A172 (cell line): Measurements from ENCODE around the gene ACBD3. TPM values are rescaled to one million over a fixed set of nuclear protein-coding genes. Genes with fewer than 3 reads are reported as not detected.
A peak's percentile ranks its signal among the peaks of the same experiment; 100 is the strongest.
"Not testable (repeated sequence)": the region's sequence is repeated elsewhere in the genome, so short reads cannot be mapped to it uniquely, and the experiment has no call there.

Source experiments
- DNase-seq: peaks from one replicate; pipeline ENCODE4 v3.0.0-alpha.2; 2015; ENCODE audit warnings: low spot score
- total RNA-seq: library from RNA; depleted of rRNA; stranded (reverse); fragments of >200 nt; shearing (Covaris generic); gene quantifications from 2 replicates; pipeline ENCODE4 v1.2.3, GENCODE V29; 2014; rRNA removed

ACBD3 gene
- total RNA-seq: 71.0 and 71.3 TPM in 2 replicates

DNA sequence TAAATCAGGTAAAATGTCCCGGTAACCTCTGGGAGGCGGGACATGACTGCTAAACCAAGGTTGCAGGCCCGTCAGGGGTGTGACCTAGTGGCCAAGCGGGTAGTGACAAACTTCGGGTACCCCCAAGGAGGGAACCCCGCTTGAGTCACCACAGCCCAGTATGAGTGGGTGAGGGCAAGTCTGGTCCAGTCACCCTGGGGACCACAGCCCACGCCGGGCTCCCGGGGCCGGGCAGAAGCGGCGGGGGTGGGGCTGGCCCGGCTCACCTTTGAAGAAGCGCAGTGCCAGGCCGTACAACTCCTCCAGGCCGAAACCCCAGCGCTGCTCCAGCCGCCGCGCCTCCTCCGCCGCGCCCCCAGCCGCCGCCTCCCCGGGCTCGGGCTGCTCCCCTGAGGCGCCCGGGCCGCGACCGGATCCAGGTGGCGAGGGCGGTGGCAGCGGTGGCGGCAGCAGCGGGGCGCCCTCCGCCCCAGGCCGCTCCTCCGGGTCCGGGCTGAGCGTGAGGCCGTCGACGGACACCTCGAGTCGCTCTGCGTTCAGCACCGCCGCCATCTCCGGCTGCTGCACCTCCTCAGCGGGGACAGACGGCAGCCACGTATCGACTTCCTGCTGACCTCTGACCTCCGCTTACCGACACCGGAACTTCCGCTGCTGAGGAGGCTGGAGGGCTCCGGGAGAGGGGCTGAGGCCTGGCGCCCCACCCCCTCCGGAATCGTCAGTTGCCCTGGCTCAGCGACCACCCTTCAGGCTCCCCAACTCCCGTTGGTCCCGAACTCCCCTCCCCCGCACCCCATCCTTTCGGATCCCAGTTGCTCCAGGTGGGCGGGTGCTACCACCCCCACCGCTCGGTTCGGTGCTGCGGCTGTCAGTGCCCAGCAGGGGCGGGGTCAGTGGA lies at the start of gene ACBD3:
Gene ACBD3, minus strand, starts transcription at position 618 of the 895 bp plus-strand sequence. Its CDS starts 66 bp downstream, at position 552.
- peak; percentile 82 for DNase-seq

- no peak for DNase-seq
Observed at GRCh38 chr1:226233806-226234205, 47.3 kb upstream of the ACBD3 start.

DNA sequence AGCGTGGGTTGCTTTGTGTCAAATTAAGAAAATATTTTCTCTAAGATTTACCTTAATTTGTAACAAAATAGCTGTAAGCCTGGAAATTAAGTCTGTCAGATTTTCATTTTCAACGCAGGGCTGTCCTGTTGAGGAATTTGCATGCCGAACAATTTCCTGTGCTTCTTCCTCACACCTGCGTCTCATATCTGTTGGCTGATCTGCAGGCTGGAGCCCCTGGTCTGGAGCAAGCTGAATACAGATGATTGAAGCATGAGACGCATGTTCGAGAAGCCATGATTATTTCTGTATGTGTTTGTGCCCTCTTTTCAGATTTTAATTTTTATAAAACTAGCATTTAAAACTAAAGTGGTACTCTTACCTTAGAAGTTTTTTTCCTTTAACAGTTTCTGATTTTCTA lies 46.8 kb upstream of the ACBD3 start:
- no peak for DNase-seq

DNA sequence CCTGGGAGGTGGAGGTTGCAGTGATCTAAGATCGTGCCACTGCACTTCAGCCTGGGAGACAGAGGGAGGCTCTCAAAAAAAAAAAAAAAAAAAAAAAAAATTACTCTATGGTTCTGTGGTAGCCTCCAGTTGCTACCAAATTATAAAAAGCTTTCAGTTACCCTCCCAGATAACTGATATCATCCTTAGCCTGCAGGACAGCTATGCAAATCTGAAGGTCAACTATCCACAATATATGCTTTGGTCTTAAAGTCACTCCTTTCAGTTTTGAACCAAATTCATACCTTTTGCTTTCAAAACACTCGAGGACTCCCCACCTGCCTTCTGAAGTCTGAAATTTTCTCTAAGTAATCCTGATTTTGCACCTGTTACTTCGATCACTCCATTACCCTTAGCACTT lies 40.1 kb upstream of the ACBD3 start:
- no peak for DNase-seq

DNA sequence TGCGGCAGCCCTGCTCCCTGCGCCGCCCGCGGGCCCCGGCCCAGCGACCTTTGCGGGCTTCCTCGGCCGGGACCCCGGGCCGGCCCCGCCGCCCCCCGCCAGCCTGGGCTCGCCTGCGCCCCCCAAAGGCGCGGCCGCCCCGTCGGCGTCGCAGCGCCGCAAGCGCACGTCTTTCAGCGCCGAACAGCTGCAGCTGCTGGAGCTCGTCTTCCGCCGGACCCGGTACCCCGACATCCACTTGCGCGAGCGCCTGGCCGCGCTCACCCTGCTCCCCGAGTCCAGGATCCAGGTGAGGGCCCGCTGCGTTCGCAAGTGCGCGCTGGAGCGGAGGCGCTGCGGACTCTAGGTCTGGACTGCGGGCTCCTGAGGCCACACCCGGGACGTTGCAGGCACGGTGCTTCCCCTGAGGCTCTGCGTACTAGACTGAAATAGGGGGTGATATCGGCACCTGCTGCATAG lies 37.3 kb upstream of the ACBD3 start:
- DNase-seq: no peak

DNA sequence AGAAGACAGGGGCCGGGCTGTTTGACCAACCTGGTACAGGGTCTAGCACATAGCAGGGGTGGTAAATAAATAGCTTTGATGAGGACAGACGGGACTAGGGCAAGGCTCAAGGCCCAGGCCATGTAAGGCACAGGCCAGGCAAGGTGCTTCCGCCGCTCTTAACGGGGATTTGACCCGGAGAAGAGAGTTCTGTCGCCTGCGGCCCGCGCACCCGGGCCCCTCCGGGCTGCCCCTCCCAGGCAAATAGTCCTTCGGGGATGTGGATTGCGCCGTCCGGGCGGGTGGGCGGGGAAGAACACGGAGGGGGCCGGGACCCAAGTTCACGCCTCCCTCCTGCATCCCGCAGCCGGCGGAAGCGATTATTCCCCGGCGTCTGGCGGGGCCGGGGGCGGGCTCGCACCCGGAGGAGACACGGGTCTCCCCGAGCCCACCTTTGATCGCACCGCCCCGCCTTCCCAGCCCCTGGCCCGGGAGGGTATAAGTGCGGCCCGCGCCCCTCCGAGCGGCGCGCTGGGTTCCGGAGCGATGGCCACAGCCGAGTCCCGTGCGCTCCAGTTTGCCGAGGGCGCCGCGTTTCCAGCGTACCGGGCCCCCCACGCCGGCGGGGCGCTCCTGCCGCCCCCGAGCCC lies 36.7 kb upstream of the ACBD3 start, which contains the start of gene MIXL1:
Gene MIXL1, plus strand, starts transcription at position 508 of the 629 bp plus-strand sequence. Its CDS starts 18 bp downstream, at position 526.
- DNase-seq: no peak

DNA sequence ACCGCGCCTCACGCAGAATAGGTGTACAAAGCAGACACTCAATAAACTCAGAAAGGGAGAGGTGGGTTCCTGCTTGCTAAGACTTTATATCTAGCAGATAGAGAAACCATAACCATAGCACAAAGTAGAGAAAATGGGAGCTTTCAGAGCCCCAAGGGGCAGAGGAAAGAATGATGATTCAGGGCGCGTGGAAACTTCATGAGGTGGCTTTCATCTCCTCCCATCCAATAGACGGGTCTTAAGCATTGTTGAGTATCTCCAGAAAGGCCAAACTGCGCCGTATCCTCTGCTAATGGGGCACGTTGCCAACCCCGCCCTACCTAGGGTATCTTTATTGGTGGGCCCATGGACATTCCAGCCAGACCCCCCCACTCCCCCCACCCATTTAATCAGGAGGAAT lies 36.1 kb upstream of the ACBD3 start:
- DNase-seq: no peak

GRCh38 chr1:226220473-226221189 lies 34.1 kb upstream of the ACBD3 start:
- no peak for DNase-seq

GRCh38 chr1:226217273-226217672 lies 30.7 kb upstream of the ACBD3 start:
- no peak for DNase-seq

GRCh38 chr1:226216056-226216455 lies 29.5 kb upstream of the ACBD3 start:
- no peak for DNase-seq

- no peak for DNase-seq
Observed at GRCh38 chr1:226215239-226215638, 28.7 kb upstream of the ACBD3 start.

DNA sequence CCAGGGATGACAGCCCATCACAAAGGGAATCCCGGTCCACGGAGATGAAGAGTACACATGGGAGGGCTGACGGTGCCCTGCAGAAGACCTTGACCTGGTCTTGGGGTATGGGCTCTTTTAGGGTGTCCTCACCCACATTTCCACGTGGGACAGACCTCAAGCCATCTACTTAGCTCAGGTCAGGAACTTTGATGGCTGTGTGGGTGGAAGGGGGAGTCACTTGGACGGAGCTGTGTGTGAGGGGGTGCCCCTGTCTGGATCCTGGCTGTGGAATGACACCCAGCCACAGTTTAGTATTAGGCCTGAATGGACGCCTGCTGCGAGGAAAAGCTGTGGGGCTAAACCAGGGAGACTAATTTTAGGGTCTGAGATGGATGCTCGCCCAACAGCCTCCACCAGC lies 26.0 kb upstream of the ACBD3 start:
- DNase-seq: no peak

GRCh38 chr1:226211181-226211821 lies 24.8 kb upstream of the ACBD3 start:
- no peak for DNase-seq

DNA sequence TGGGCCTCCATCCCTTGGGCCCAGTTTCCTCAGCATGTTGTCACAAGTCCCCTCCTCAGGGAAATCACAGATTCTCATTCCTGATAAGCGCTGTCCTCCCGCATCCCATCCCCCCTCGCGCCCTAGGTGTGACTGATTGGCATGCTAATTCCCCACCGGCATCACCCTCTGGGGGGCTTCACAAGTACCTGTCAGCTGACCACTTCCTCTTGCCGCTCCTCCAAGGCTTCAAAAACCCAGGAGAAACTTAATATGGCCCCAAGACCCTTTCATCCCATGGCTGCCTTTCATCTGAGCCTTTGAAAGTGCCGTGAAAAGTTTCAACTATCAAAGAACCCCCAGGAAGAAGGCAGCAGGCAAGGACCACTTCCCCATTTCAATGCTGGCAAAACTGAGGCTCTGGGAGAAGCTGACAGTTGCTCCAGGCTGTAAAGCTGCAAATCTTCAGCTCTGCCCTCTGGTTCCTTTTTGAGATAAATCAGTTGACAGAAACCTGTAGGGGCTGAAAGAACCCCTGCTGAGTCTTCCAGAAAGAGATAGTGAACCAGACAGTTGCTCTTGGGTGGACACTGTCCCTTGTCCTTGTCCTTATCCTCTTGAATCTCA lies 24.1 kb upstream of the ACBD3 start:
- no peak for DNase-seq

DNA sequence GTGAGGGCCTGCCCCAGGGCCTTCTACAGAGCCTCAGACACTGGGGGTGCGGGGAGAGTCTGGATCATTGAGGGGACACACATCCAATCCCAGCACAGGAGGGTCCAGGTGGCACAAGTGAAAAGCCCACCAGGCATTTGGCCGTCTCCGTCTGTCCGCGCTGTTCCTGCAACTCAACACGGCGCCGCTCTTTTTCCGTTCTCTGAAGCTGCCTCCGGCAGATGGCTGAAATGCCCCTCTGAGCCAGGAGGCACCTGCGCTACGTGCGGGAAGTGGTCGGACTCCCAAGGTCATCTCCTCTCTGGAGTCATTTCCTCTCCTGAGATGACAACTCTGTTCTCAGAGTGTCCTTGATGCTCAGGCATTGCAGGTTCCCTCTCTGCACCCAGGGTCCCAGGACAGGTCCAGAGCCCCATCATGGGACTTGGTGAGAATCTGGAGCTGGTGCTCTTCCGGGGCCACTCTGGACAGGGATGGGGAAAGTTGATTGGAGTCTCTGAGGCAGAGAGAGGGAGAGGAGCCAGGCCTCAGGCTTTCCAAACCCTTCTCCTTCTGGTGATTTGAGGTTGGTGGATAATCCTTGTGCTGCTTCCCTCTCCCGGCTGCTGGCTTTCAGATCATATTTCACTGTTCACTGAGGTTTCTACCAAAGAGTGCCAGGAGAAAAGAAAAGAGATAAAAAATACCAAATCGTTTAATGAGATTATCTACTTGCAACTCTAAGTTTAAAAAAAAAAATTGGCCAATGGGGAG lies 22.9 kb upstream of the ACBD3 start:
- no peak for DNase-seq

GRCh38 chr1:226207048-226207447 lies 20.5 kb upstream of the ACBD3 start:
- no peak for DNase-seq

- DNase-seq: no peak
Observed at GRCh38 chr1:226204198-226204597, 17.7 kb upstream of the ACBD3 start.

DNA sequence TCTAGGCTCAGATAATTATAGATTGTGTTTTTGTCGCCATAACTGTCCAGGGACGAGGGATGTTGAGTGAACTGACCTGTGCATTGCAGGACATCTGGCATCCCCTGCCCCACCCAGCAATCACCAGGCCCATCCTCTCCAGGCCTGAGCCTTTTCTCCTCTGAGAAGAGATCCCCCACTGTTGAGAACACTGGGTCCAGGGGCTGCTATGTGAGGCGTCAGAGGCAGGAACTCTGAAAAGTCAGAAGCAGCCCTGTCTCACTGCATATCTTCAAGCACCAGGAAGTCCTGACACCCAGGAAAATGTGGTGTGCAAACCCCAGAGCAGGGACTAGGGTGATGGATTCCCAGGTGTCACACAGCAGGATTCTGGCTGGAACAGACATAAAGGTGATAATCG lies 17.1 kb upstream of the ACBD3 start:
- no peak for DNase-seq

GRCh38 chr1:226203240-226203639 lies 16.7 kb upstream of the ACBD3 start:
- no peak for DNase-seq

DNA sequence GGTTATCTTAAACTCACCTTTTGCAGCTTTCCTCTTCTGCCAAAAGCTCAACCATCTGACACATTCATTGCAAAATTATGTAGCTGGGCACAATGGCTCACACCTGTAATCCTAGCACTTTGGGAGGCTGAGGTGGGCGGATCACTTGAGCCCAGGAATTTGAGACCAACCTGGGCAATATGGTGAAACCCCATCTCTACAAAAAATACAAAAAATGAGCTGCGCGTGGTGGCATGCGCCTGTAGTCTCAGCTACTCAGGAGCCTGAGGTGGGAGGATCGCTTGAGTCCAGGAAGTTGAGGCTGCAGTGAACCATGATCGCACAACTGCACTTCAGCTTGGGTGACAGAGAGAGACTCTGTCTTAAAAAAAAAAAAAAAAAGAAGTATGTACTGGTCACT lies 16.1 kb upstream of the ACBD3 start:
- DNase-seq: not testable (repeated sequence)

- no peak for DNase-seq
Observed at GRCh38 chr1:226202246-226202645, 15.7 kb upstream of the ACBD3 start.
